Coronary artery (tissue), 2 donors: ENCODE measurements around the gene TSC22D1.
"Not testable (repeated sequence)": the region's sequence is repeated elsewhere in the genome, so short reads cannot be mapped to it uniquely, and the experiment has no call there.

Source experiments
- DNase-seq: peaks from one replicate; pipeline ENCODE4 v3.0.0-alpha.2; 2017; ENCODE audit warnings: low spot score
- H3K27ac ChIP-seq, 2 donors: fragments of 200-600 bp; sonication (generic); one replicate each; pipeline ENCODE4 v1.5.1; 2016 to 2019
- H3K4me3 ChIP-seq: fragments of 200-600 bp; sonication (generic); 2 replicates; pipeline ENCODE4 v1.5.1; 2016; ENCODE audit warnings: mild to moderate bottlenecking, moderate library complexity
- TF ChIP-seq, protein P1 (sequence below): fragments of 200-600 bp; sonication (generic); IDR thresholded peaks from one replicate; pipeline ENCODE4 v1.5.1; 2019; ENCODE audit warnings: antibody characterized with exemption

Gene TSC22D1

DNA sequence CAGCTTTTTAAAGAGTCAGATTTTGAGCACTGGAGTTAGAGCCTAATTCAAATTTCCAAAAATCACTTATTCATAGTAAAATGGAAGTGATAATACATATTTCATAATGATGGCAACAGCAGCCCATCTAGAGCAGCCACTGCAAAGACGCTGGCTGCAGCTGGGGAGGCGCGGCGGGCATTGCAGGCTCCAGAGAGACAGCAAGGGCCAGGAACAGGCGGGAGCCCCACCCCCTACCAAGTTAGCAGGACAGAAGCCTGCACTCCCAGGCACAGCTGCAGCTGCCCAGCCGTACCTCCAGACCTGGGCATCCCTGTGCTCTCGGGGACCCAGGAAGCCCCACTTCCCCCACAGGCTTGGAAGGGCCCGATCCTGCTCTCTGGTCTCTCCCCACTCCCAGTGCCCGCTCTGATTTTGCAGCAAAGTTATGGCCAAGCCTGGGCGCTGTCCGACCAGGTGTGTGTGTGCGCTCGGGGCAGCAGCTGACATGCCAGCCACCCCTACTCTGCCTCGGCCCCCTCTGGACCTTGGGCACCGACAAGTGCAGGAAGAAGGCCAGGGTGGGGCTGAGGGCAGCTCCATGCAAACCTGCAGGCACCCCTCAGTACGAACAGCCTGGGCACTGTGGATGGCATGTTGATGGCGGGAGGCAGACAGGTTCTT is 117.7 kb downstream of the TSC22D1 start:
- H3K27ac ChIP-seq: no peak overlapping the region
- H3K4me3 ChIP-seq: no peak overlapping the region
- DNase-seq: no peak
- TF ChIP-seq, protein P1, sequence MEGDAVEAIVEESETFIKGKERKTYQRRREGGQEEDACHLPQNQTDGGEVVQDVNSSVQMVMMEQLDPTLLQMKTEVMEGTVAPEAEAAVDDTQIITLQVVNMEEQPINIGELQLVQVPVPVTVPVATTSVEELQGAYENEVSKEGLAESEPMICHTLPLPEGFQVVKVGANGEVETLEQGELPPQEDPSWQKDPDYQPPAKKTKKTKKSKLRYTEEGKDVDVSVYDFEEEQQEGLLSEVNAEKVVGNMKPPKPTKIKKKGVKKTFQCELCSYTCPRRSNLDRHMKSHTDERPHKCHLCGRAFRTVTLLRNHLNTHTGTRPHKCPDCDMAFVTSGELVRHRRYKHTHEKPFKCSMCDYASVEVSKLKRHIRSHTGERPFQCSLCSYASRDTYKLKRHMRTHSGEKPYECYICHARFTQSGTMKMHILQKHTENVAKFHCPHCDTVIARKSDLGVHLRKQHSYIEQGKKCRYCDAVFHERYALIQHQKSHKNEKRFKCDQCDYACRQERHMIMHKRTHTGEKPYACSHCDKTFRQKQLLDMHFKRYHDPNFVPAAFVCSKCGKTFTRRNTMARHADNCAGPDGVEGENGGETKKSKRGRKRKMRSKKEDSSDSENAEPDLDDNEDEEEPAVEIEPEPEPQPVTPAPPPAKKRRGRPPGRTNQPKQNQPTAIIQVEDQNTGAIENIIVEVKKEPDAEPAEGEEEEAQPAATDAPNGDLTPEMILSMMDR: no peak

DNA sequence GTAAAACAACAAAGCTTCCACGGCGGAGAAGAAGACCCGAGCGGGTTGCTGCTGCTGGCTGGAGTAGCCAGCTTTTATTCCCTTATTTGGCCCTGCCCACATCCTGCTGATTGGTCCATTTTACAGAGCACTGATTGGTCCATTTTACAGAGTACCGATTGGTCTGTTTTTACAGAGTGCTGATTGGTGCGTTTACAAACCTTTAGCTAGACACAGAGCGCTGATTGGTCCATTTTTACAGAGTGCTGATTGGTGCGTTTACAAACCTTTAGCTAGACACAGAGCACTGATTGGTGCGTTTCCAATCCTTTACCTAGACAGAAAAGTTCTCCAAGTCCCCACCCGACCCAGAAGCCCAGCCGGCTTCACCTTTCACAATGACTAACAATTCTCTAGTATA is 119.9 kb downstream of the TSC22D1 start:
- DNase-seq, H3K27ac ChIP-seq, H3K4me3 ChIP-seq: not testable (repeated sequence)

DNA sequence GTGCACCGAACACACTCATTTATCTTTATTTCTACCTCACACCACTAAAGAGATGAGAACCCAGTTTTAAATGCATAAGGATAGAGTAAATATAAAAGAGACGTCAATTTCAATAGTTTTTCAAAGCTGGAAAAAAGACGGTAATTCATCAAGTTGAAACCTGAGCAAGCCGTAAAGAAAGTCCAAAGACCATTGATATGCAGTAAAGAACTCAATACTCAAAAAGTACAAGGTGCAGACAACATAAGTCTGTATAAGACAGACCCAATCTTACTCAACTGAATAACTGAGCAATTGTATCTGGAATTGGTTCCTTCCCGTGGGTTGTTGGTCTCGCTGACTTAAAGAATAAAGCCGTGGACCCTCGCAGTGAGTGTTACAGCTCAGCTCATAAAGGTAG is 120.4 kb downstream of the TSC22D1 start:
- Histone ChIP-seq H3K27ac (no peak overlapping the region), H3K4me3 (no peak overlapping the region)
- no peak for DNase-seq
- TF ChIP-seq, protein P1: no peak

DNA sequence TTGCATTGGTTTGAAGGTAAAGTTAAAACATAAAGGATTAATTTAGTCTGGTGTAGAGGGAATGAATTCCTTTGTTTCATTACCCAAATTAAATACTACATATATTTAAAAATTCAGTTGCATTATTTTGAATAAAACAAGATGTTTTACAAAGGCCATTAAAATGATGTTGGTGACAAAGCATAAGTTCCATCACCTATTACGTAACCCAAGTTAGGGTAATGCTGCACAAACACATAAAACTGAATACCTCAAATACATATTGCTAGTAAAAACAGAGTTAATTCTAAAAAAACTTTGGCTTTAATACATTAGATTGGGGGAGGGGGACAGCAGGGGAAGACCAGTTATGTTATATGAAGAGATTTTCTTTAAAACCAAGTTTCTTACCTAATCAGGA is 122.2 kb downstream of the TSC22D1 start:
- H3K4me3 ChIP-seq: no peak overlapping the region
- DNase-seq: no peak
- TF ChIP-seq, protein P1: no peak
- no peak overlapping the region for H3K27ac ChIP-seq

DNA sequence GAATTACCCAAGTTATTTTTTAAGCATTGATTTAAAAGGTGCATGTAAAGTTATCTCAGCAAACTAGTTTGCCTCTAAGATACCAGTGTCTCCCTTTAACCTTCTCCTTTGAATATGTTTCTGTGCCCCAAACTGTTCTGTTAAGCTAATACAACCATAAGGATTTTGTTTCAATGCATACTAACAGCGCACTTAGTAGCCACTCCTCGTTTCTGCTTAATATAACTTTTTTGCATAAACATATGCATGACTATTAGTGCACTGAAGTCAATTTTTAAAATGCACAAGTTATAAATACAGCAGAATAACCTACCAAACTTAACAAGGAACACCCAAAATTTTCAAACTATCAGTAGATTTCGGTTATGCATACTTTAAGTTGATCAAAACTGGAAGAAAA is 123.1 kb downstream of the TSC22D1 start:
- H3K27ac ChIP-seq: no peak overlapping the region
- TF ChIP-seq, protein P1: no peak
- DNase-seq: no peak
- no peak overlapping the region for H3K4me3 ChIP-seq

DNA sequence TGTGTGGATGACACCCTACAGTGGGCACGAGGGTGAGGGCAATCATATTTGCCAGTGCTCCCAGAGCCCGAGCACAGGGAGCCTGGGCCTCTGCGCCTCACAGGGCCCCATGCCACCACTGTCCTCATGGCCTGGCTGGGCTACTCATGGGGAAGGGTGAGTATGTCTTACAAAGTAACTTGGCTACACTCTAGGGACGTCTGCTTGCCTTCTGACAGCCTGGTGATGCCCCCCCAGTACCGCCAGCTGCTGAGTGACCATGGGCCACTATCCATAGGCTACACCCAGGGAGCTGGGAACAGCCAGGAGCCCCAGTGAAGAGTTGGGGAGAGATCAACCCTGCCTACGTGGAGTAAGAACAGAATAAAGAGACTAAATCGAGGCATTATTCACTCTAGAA is 123.7 kb downstream of the TSC22D1 start:
- DNase-seq: no peak
- H3K4me3 ChIP-seq: no peak overlapping the region
- TF ChIP-seq, protein P1: no peak
- H3K27ac ChIP-seq: no peak overlapping the region

DNA sequence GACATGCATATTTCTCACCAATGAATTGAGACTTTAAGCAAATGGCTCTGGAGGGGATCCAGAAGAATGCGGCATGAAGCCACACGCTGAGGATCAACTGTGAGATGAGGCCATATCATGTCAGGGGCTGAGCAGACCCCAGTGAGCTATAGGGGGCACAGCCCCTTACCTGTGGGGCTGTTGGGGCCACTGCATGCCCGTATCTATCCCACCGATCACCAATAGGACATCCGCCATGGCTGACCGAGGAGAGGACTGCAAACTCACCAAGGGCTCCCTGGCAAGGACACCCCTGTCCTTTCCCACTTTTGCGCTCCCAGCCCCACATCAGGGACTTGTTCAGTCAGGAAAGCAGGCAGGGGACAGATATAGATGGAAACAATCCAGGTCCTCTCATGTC is 124.5 kb downstream of the TSC22D1 start:
- peak overlapping the region in 1 of 2 donors; percentile 12 for H3K27ac ChIP-seq
- DNase-seq: no peak
- H3K4me3 ChIP-seq: no peak overlapping the region
- TF ChIP-seq, protein P1: no peak

DNA sequence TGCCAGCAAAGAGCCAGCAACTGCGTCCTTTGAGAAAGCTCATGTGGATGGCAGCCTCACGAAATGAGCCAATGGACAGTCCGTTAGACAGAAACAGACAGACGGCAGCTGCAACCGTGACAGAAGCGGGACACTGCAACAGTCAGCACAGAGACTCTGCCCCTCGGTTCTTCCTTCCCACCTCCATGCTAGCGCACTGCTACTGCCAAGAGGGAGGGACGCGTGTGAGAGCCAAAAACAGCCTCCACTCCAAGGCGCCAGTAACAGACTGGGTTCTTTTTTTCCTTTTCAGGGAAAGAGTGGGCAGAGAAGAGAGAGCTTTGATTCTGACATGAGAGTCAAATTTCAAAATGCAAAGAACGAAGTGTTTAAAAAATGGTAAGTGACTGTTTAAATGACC is 125.0 kb downstream of the TSC22D1 start:
- DNase-seq: no peak
- Histone ChIP-seq H3K4me3 (no peak overlapping the region), H3K27ac (peak overlapping the region in 1 of 2 donors; percentile 1)
- TF ChIP-seq, protein P1: no peak
